K562 (cell line): ENCODE results near the gene NUP188. TPM values are rescaled to one million over a fixed set of nuclear protein-coding genes. Genes with fewer than 3 reads are reported as not detected.

ENCODE experiments used
- ATAC-seq: fragments of 200-7000 bp; cut with Tn5 transposase; 3 replicates; pipeline ENCODE4 v1.9.1; 2020; ENCODE audit warnings: moderate library complexity
- BruUV-seq: library from RNA; stranded (reverse); fragments of 400-500 nt; replicated peaks from 2 replicates; lab custom pipeline; 2021; lab: Mats Ljungman, UMichigan
- CTCF ChIA-PET: fragments of 300-600 bp; formaldehyde crosslinking; extraction: SDS; loops from one replicate; lab custom pipeline; 2021; ENCODE audit warnings: low intra/inter-chr PET ratio; lab: Yijun Ruan, JAX
- POLR2A ChIA-PET: fragments of 300-600, 350-650 bp; sonication (Branson Sonifier 250); formaldehyde crosslinking; extraction: SDS; loops from one replicate; lab custom pipeline; 2021; ENCODE audit warnings: antibody characterized with exemption, inconsistent platforms; lab: Yijun Ruan, JAX
- DNase-seq, 4 experiments: peaks; one replicate each; pipeline versions ENCODE4 v3.0.0 to v3.0.0-alpha.2; 2011 to 2018; ENCODE audit warnings: low spot score in 3 of 4, mixed read lengths in 3 of 4; ENCODE audit errors: extremely low read depth in 1 of 4
- FAIRE-seq: peaks from 2 replicates; lab custom pipeline; 2011; peaks lifted over from hg19 to GRCh38; lab: Jason Lieb, UNC
- H2AFZ ChIP-seq: 2 replicates; pipeline ENCODE4 v1.6.0; 2011; ENCODE audit warnings: low read depth, low read length, control low read depth, inconsistent platforms
- H3K27ac ChIP-seq: fragments of 200-600 bp; 3 replicates; pipeline ENCODE4 v1.8.0; 2011; ENCODE audit warnings: low read depth, mild to moderate bottlenecking, control low read depth, inconsistent platforms, low read length, moderate library complexity, mixed read lengths; ENCODE audit errors: extremely low read depth
- H3K27me3 ChIP-seq, 2 experiments: fragments of 300-600 bp in 1 of 2; 2 replicates in 1 of 2; 3 replicates in 1 of 2; pipeline versions ENCODE4 v1.6.0 to v1.8.0; 2011; ENCODE audit warnings: inconsistent platforms in 2 of 2, low read length in 2 of 2, mild to moderate bottlenecking in 1 of 2, mixed read lengths in 1 of 2, moderate library complexity in 1 of 2; ENCODE audit not compliant: control insufficient read depth in 2 of 2, insufficient read depth in 2 of 2
- H3K36me3 ChIP-seq: fragments of 300-600 bp; 3 replicates; pipeline ENCODE4 v1.8.0; 2011; ENCODE audit warnings: mild to moderate bottlenecking, low read length, inconsistent platforms; ENCODE audit not compliant: control insufficient read depth, insufficient read depth
- H3K4me1 ChIP-seq, 2 experiments: fragments of 200-600 bp in 1 of 2; replicated peaks in 1 of 2; 2 replicates in 1 of 2; 3 replicates in 1 of 2; pipeline versions ENCODE4 v1.5.1 to v1.8.0; 2011; ENCODE audit warnings: inconsistent platforms in 2 of 2, low read length in 2 of 2, mild to moderate bottlenecking in 1 of 2, mixed read lengths in 1 of 2, moderate library complexity in 1 of 2; ENCODE audit not compliant: control insufficient read depth in 2 of 2, insufficient read depth in 2 of 2
- H3K4me2 ChIP-seq: 2 replicates; pipeline ENCODE4 v1.6.1; 2011; ENCODE audit warnings: low read length, control low read depth, inconsistent platforms, mixed read lengths; ENCODE audit not compliant: insufficient read depth
- H3K4me3 ChIP-seq: fragments of 200-600 bp; sonication (generic), shearing (Covaris generic); 2 replicates; pipeline ENCODE4 v1.5.1; 2016; ENCODE audit warnings: control low read depth, inconsistent platforms
- H3K79me2 ChIP-seq: fragments of 200-600 bp; 3 replicates; pipeline ENCODE4 v1.8.0; 2011; ENCODE audit warnings: low read length, inconsistent platforms; ENCODE audit not compliant: control insufficient read depth, insufficient read depth
- H3K9ac ChIP-seq, 2 experiments: 2 replicates each; pipeline versions ENCODE4 v1.6.0 to v1.6.1; 2011; ENCODE audit warnings: low read depth in 2 of 2, low read length in 2 of 2, control low read depth in 1 of 2, inconsistent platforms in 1 of 2, mild to moderate bottlenecking in 1 of 2, mixed read lengths in 1 of 2; ENCODE audit not compliant: insufficient read depth in 1 of 2
- H3K9me1 ChIP-seq: one replicate; pipeline ENCODE4 v1.6.0; 2011; ENCODE audit warnings: inconsistent platforms, mild to moderate bottlenecking, low read length, moderate library complexity; ENCODE audit not compliant: control insufficient read depth, insufficient read depth
- H3K9me3 ChIP-seq: replicated peaks from 2 replicates; pipeline ENCODE4 v1.5.1; 2011; ENCODE audit warnings: low read depth, low read length, inconsistent platforms; ENCODE audit not compliant: control insufficient read depth, insufficient read depth
- H4K20me1 ChIP-seq: replicated peaks from 2 replicates; pipeline ENCODE4 v1.6.1; 2011; ENCODE audit warnings: low read length, inconsistent platforms, mixed read lengths; ENCODE audit not compliant: control insufficient read depth, insufficient read depth
- BRCA1 ChIP-seq, 2 experiments: fragments of 450-650 bp in 1 of 2; sonication (generic) in 1 of 2; formaldehyde crosslinking in 1 of 2; IDR thresholded peaks; 2 replicates each; pipeline versions ENCODE4 v1.5.0 to v1.6.1; 2017 to 2020; ENCODE audit warnings: mild to moderate bottlenecking in 1 of 2, missing genetic modification reagents in 1 of 2
- CBX2 ChIP-seq: fragments of 200-600 bp; sonication (generic); IDR thresholded peaks from one replicate; pipeline ENCODE4 v1.6.1; 2012; ENCODE audit warnings: mild to moderate bottlenecking, low read length, inconsistent platforms; ENCODE audit not compliant: insufficient read depth, poor library complexity, severe bottlenecking
- CTCF ChIP-seq, 3 experiments: IDR thresholded peaks in 2 of 3; conservative IDR thresholded peaks in 1 of 3; 2 replicates each; pipeline ENCODE4 v1.5.1; 2011 to 2012; ENCODE audit warnings: low read length in 3 of 3, mild to moderate bottlenecking in 3 of 3, control low read depth in 2 of 3, improper control_type of control experiment in 1 of 3, inconsistent platforms in 1 of 3, low read depth in 1 of 3, mixed read lengths in 1 of 3, moderate library complexity in 1 of 3; ENCODE audit not compliant: insufficient read depth in 2 of 3
- FOXP1 ChIP-seq: sonication (generic); formaldehyde crosslinking; IDR thresholded peaks from 2 replicates; pipeline ENCODE4 v1.8.0; 2022; ENCODE audit warnings: mild to moderate bottlenecking, missing genetic modification reagents
- GTF2E2 ChIP-seq: fragments of 200-800 bp; sonication (Bioruptor generic); IDR thresholded peaks from 2 replicates; pipeline ENCODE4 v1.6.1; 2016; ENCODE audit warnings: missing genetic modification characterization, missing compliant biosample characterization
- KHSRP ChIP-seq: fragments of 450-650 bp; IDR thresholded peaks from 2 replicates; pipeline ENCODE4 v1.6.1; 2017
- MTA1 ChIP-seq: fragments of 450-650 bp; IDR thresholded peaks from 2 replicates; pipeline ENCODE4 v1.6.1; 2017; ENCODE audit warnings: borderline replicate concordance
- POLR2A ChIP-seq: fragments of 450-650 bp; conservative IDR thresholded peaks from 2 replicates; pipeline ENCODE4 v1.6.1; 2016
- RBBP5 ChIP-seq: fragments of 200-600 bp; sonication (generic); IDR thresholded peaks from 2 replicates; pipeline ENCODE4 v1.6.1; 2012; ENCODE audit warnings: borderline replicate concordance, mild to moderate bottlenecking, low read length, control low read depth, inconsistent platforms; ENCODE audit not compliant: insufficient read depth, poor library complexity, severe bottlenecking
- RFX7 ChIP-seq: fragments of 250-450 bp; sonication (Bioruptor Pico); IDR thresholded peaks from 2 replicates; pipeline ENCODE4 v1.5.1; 2021; ENCODE audit warnings: mild to moderate bottlenecking
- SIX5 ChIP-seq, 2 experiments: IDR thresholded peaks; 2 replicates each; pipeline ENCODE4 v1.6.1; 2011; ENCODE audit warnings: low read length in 2 of 2, borderline replicate concordance in 1 of 2, low read depth in 1 of 2, mild to moderate bottlenecking in 1 of 2, moderate library complexity in 1 of 2; ENCODE audit not compliant: insufficient read depth in 1 of 2
- XRCC5 ChIP-seq: fragments of 200-400 bp; formaldehyde crosslinking; IDR thresholded peaks from 2 replicates; pipeline ENCODE4 v1.6.1; 2017; ENCODE audit warnings: low read depth, mild to moderate bottlenecking, low read length
- ZBTB1 ChIP-seq: sonication (generic); formaldehyde crosslinking; IDR thresholded peaks from 2 replicates; pipeline ENCODE4 v1.8.1; 2023; ENCODE audit warnings: missing genetic modification reagents, low read depth, mild to moderate bottlenecking, borderline replicate concordance
- ZBTB7A ChIP-seq: IDR thresholded peaks from 2 replicates; pipeline ENCODE4 v1.6.1; 2011; ENCODE audit warnings: low read depth, mild to moderate bottlenecking, low read length, moderate library complexity, borderline replicate concordance; ENCODE audit not compliant: control insufficient read depth
- ZNF24 ChIP-seq: fragments of 450-650 bp; IDR thresholded peaks from 2 replicates; pipeline ENCODE4 v1.6.1; 2016
- WGBS: fragments of 100-300 bp; shearing (Covaris generic); methylation state at CpG from one replicate; pipeline ENCODE4 v1.1.6; 2016; ENCODE audit warnings: low coverage, mixed read lengths; ENCODE audit not compliant: insufficient coverage; ENCODE audit errors: missing lambda C conversion rate; 5-methylcytosine and 5-hydroxymethylcytosine counted together
- in situ Hi-C: fragments of 300-500 bp; cut with MboI; formaldehyde crosslinking; loops from 4 replicates; pipeline ENCODE4 v1.15.0; 2018; ENCODE audit warnings: inconsistent platforms, mixed read lengths
- intact Hi-C: fragments of 100-400 bp; cut with micrococcal nuclease; formaldehyde crosslinking; loops from 2 replicates; pipeline ENCODE4 v1.14.2; 2022
- polyA plus RNA-seq, 8 experiments: library from polyadenylated mRNA; depleted of rRNA in 4 of 8; stranded (reverse) in 5 of 8; unstranded in 3 of 8; fragments of >200 nt; fragmentation: Nextera tagmentation in 2 of 8; fragmentation: Illumina TruSeq in 1 of 8; extraction: Ambion mirVana in 2 of 8; extraction: Trizol in 1 of 8; gene quantifications; 2 replicates each; pipeline versions ENCODE4 v1.2.1 to v1.2.3, GENCODE V29; 2011 to 2014; ENCODE audit warnings: inconsistent platforms in 1 of 8, missing spikeins in 1 of 8
- total RNA-seq, 7 experiments: library from RNA; depleted of rRNA in 6 of 7; stranded (reverse); fragments of >200 nt in 6 of 7; fragmentation: Illumina TruSeq in 2 of 7; extraction: Trizol in 2 of 7; gene quantifications; 2 replicates each; pipeline versions ENCODE4 v1.2.1 to v1.2.3, GENCODE V29; 2011 to 2021; ENCODE audit warnings: low replicate concordance in 1 of 7
- TF ChIP-seq, protein P1 (sequence below): fragments of 200-800 bp; sonication (Bioruptor generic); IDR thresholded peaks from 2 replicates; pipeline ENCODE4 v1.6.1; 2016; ENCODE audit warnings: missing genetic modification characterization, missing compliant biosample characterization

NUP188 gene
- total and polyA plus RNA-seq, 9 of the 15 experiments (the other 6 are each of a cell fraction or from before 2014, with no cell fraction given), result 11.7 to 135 (median 70.6) TPM

DNA sequence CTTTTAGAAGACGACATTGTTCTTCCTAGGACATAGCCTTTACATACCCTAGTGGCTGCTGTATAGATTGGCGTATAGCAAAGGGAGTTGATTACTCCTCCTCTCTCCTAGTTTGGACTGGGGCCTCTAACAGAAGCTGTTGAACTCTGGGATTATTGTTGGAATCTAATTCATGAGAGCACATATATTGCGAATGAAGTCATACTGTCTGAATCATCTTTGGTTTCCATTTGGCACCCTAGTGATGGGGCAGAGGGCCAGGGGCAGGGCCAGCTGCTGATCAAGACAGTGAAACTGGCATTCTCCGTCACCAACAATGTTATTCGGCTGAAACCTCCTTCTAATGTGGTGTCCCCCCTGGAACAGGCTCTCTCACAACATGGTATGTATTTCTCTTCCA, 40.3 kb downstream of the NUP188 start:
- H4K20me1 ChIP-seq, result no peaks in the 10 kb centered on the region
- H3K9me1 ChIP-seq, result no peaks in the 10 kb centered on the region
- no peak overlapping the region for H3K4me3 ChIP-seq
- in situ Hi-C loops (no loop called here), intact Hi-C loops (no loop called here)
- no peaks in the 10 kb centered on the region for H3K27me3 ChIP-seq
- ChIA-PET POLR2A (interaction anchor here (2.1 kb wide), 1 partner anchor 14 kb away, joined by 6 read pairs; no protein-coding TSS in a partner anchor), CTCF (no interaction called here)
- H2AFZ ChIP-seq, result no peak overlapping the region
- DNase-seq (no peak), ATAC-seq (no peak), FAIRE-seq (no peak)
- H3K4me1 ChIP-seq, result no peaks in the 10 kb centered on the region
- no peak overlapping the region for H3K27ac ChIP-seq
- no peak overlapping the region for H3K4me2 ChIP-seq
- no peaks in the 10 kb centered on the region for H3K9me3 ChIP-seq
- H3K9ac ChIP-seq, result no peak overlapping the region
- peaks cover 86% of the 10 kb centered on the region for H3K36me3 ChIP-seq
- no TSS peak for BruUV-seq
- no peaks in the 10 kb centered on the region for H3K79me2 ChIP-seq
- TF ChIP-seq GTF2E2 (no peak), CBX2 (no peak), ZBTB1 (no peak), POLR2A (no peak), KHSRP (no peak), RBBP5 (no peak), SIX5 (IDR thresholded peaks at IDR 0.05; ENCODE audit: borderline replicate concordance in 1 of 2, insufficient read depth in 1 of 2, low read depth in 1 of 2, low read length in 2 of 2) (no peak), XRCC5 (no peak), BRCA1 (IDR thresholded peaks at IDR 0.05) (no peak), BRCA1 (CRISPR knock-in tag; IDR thresholded peaks at IDR 0.05) (no peak), ZBTB7A (no peak), RFX7 (CRISPR knock-in tag) (no peak), FOXP1 (CRISPR knock-in tag) (no peak), MTA1 (no peak), ZNF24 (no peak), CTCF (IDR thresholded peaks at IDR 0.05 in 2 of 3, conservative IDR thresholded peaks at IDR 0.05 in 1 of 3; ENCODE audit: insufficient read depth in 2 of 3, low read depth in 1 of 3, low read length in 3 of 3) (no peak)
- TF ChIP-seq, protein P1, sequence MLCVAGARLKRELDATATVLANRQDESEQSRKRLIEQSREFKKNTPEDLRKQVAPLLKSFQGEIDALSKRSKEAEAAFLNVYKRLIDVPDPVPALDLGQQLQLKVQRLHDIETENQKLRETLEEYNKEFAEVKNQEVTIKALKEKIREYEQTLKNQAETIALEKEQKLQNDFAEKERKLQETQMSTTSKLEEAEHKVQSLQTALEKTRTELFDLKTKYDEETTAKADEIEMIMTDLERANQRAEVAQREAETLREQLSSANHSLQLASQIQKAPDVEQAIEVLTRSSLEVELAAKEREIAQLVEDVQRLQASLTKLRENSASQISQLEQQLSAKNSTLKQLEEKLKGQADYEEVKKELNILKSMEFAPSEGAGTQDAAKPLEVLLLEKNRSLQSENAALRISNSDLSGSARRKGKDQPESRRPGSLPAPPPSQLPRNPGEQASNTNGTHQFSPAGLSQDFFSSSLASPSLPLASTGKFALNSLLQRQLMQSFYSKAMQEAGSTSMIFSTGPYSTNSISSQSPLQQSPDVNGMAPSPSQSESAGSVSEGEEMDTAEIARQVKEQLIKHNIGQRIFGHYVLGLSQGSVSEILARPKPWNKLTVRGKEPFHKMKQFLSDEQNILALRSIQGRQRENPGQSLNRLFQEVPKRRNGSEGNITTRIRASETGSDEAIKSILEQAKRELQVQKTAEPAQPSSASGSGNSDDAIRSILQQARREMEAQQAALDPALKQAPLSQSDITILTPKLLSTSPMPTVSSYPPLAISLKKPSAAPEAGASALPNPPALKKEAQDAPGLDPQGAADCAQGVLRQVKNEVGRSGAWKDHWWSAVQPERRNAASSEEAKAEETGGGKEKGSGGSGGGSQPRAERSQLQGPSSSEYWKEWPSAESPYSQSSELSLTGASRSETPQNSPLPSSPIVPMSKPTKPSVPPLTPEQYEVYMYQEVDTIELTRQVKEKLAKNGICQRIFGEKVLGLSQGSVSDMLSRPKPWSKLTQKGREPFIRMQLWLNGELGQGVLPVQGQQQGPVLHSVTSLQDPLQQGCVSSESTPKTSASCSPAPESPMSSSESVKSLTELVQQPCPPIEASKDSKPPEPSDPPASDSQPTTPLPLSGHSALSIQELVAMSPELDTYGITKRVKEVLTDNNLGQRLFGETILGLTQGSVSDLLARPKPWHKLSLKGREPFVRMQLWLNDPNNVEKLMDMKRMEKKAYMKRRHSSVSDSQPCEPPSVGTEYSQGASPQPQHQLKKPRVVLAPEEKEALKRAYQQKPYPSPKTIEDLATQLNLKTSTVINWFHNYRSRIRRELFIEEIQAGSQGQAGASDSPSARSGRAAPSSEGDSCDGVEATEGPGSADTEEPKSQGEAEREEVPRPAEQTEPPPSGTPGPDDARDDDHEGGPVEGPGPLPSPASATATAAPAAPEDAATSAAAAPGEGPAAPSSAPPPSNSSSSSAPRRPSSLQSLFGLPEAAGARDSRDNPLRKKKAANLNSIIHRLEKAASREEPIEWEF, result no peak
- 95% methylated on average over 5 of the region's 5 CpGs for WGBS
